HG03280 (cell line): ENCODE measurements around the gene OR10AD1.

ENCODE experiments used
- ATAC-seq: cut with Tn5 transposase; IDR thresholded peaks from one replicate; pipeline ENCODE4 v1.9.1; 2021; ENCODE audit warnings: mild to moderate bottlenecking, moderate library complexity; ENCODE audit not compliant: unreplicated experiment

Gene OR10AD1

GRCh38 chr12:48192861-48193260 lies 10.2 kb downstream of the OR10AD1 start:
- ATAC-seq = no peak

- ATAC-seq = no peak
These were observed 12.0 kb downstream of the OR10AD1 start for GRCh38 chr12:48191096-48191495.

GRCh38 chr12:48189331-48190125 lies 13.6 kb downstream of the OR10AD1 start:
- ATAC-seq = peak; percentile 51

- ATAC-seq = no peak
These were observed 15.0 kb downstream of the OR10AD1 start for GRCh38 chr12:48187916-48188695.

GRCh38 chr12:48185181-48185919 lies 17.7 kb downstream of the OR10AD1 start:
- no peak for ATAC-seq

GRCh38 chr12:48184549-48184922 lies 18.6 kb downstream of the OR10AD1 start:
- no peak for ATAC-seq

- ATAC-seq = no peak
These were observed 19.1 kb downstream of the OR10AD1 start for GRCh38 chr12:48183876-48184548.

GRCh38 chr12:48183091-48183875 lies 19.8 kb downstream of the OR10AD1 start, which contains the start of gene CCDC184:
CCDC184 (plus strand) TSS chr12:48183644; CDS start chr12:48184123, 479 bp downstream.
- peak; percentile 70 for ATAC-seq

- no peak for ATAC-seq
These were observed 20.5 kb downstream of the OR10AD1 start for GRCh38 chr12:48182631-48183030.

- no peak for ATAC-seq
These were observed 22.1 kb downstream of the OR10AD1 start for GRCh38 chr12:48180857-48181495.

GRCh38 chr12:48180424-48180823 lies 22.7 kb downstream of the OR10AD1 start:
- no peak for ATAC-seq

GRCh38 chr12:48179466-48179865 lies 23.6 kb downstream of the OR10AD1 start:
- ATAC-seq = no peak

GRCh38 chr12:48177982-48178381 lies 25.1 kb downstream of the OR10AD1 start:
- ATAC-seq = no peak

- no peak for ATAC-seq
These were observed 26.7 kb downstream of the OR10AD1 start for GRCh38 chr12:48176417-48176751.

GRCh38 chr12:48175613-48176416 lies 27.3 kb downstream of the OR10AD1 start:
- ATAC-seq = no peak

GRCh38 chr12:48169011-48169410 lies 34.1 kb downstream of the OR10AD1 start:
- ATAC-seq = no peak

GRCh38 chr12:48165089-48165981 lies 37.8 kb downstream of the OR10AD1 start:
- peak; percentile 71 for ATAC-seq

- ATAC-seq = no peak
These were observed 38.6 kb downstream of the OR10AD1 start for GRCh38 chr12:48164451-48164850.
